Ovary (tissue), 3 donors: ENCODE measurements around the gene SNX8.

Source experiments
- CTCF ChIP-seq, 3 donors: fragments of 450-650 bp in 2 of 3; fragments of 200-600 bp in 1 of 3; IDR thresholded peaks; one replicate each; pipeline versions ENCODE4 v1.5.1 to v1.8.0; 2016 to 2022; ENCODE audit warnings: antibody characterized with exemption in 3 of 3, mild to moderate bottlenecking in 1 of 3
- POLR2A ChIP-seq: fragments of 450-650 bp; IDR thresholded peaks from one replicate; pipeline ENCODE4 v1.6.1; 2017; ENCODE audit warnings: antibody characterized with exemption, mild to moderate bottlenecking, moderate library complexity
- donor health status: DM: no; HTN: no; CAD: no.

- TF ChIP-seq POLR2A (no peak), CTCF (IDR thresholded peaks at IDR 0.05) (no peak)
Observed at GRCh38 chr7:2227699-2228098, 86.5 kb downstream of the SNX8 start.
